ENCODE data around the gene NELL1.

- TF ChIP-seq EZH2 (IDR thresholded peaks at IDR 0.05; ENCODE audit: insufficient read depth, poor library complexity, severe bottlenecking) (no peak), EZH2phosphoT487 (IDR thresholded peaks at IDR 0.05; ENCODE audit: insufficient read depth, low read depth) (no peak)
Measured at GRCh38 chr11:21048626-21049025, 379.2 kb downstream of the NELL1 start.
